GM21717 (cell line): ENCODE measurements around the gene VPS33A.
"Not testable (repeated sequence)": the region's sequence is repeated elsewhere in the genome, so short reads cannot be mapped to it uniquely, and the experiment has no call there.

Experiments
- ATAC-seq: cut with Tn5 transposase; IDR thresholded peaks from one replicate; pipeline ENCODE4 v1.9.1; 2021; ENCODE audit warnings: mild to moderate bottlenecking, moderate library complexity; ENCODE audit not compliant: unreplicated experiment

Gene VPS33A

DNA sequence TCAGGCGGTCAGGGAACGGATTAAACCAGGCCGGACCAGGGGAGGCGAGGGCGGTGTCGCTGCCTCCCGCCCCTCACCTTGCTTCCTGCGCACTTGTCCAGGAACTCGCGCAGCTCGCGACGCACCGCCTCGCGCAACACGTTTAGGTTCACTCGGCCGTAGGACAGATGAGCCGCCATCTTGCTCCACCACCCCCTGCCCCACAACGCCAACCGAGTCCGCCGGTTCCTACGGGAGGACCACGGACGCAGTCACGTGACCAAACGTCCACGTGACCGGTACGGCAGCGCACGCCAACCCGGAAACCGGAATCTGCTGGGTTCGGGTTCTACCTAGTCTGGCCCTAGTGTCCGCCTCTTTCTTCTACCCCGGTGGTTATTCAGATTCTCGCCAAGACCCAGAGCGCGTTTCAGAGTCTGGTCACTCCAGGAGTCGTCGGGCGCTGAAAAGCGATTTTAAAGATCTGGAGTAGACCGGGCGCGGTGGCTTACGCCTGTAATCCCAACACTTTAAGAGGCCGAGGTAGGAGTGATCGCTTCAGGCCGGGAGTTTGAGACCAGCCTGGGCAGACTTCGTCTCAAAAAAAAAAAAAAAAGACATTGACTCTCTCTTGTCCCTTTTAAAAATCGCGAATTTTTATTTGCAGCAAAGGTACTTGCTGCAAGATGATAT lies at the start of gene VPS33A:
TSS of gene VPS33A (minus strand) at position 265 of the 672 bp plus-strand sequence. CDS start at position 179, 86 bp downstream.
- peak; percentile 74 for ATAC-seq

GRCh38 chr12:122312926-122313325 lies 46.6 kb upstream of the VPS33A start:
- ATAC-seq: no peak

GRCh38 chr12:122311696-122312095 lies 45.4 kb upstream of the VPS33A start:
- ATAC-seq: no peak

DNA sequence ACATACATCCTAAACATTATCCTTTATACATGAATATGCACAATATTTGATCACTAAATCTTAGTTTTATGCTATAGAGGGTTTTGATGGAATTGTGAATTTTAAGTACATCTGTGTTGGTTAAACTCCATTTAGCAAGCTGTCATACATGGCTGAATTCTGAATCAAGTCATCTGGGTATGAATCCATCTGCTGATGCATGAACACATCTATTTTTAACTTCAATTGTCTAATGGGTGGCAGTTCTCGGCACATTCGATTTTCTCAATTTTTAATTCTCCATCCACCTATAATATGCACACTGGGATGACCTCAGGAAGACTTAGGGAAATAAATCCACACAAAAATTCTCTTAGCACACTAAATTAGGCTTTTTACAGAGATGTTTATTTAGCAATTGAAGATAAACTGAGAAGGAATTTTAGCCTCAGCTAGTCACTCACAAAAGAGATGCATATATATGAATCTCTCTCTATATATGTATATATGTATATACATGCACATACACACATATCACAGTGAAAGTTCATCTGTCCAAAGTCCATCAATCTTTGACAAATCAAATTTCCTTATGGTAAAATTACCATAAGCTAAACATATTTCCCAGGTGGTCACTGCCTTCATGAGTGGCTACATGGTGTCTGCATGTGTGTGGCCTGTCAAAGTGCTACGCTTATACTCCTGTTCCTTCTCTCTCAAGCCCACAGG lies 44.5 kb upstream of the VPS33A start:
- ATAC-seq: no peak

- no peak for ATAC-seq
Measured at GRCh38 chr12:122309564-122310121, 43.3 kb upstream of the VPS33A start.

- ATAC-seq: no peak
Measured at GRCh38 chr12:122308811-122309210, 42.5 kb upstream of the VPS33A start.

DNA sequence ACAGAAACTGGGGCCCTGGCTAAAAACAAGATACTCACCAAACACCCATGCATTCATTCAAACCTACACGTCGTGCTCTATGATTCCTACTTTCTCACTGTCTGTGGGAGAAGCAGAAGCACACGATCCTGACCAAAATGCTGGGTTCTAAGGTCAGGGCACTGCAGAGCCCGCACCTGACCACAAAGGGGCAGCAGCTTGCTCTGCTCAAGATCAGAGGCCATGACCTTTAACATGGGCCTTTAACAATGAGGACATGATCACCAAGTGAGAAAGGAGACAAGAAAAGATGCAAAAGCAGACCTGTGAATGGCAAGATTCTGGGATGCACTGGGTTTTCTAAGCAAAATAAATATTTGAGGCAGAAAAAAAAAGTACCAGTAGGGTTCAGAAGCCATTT lies 40.1 kb upstream of the VPS33A start:
- ATAC-seq: no peak

GRCh38 chr12:122304924-122305323 lies 38.6 kb upstream of the VPS33A start:
- no peak for ATAC-seq

- no peak for ATAC-seq
Measured at GRCh38 chr12:122303068-122303467, 36.8 kb upstream of the VPS33A start.

DNA sequence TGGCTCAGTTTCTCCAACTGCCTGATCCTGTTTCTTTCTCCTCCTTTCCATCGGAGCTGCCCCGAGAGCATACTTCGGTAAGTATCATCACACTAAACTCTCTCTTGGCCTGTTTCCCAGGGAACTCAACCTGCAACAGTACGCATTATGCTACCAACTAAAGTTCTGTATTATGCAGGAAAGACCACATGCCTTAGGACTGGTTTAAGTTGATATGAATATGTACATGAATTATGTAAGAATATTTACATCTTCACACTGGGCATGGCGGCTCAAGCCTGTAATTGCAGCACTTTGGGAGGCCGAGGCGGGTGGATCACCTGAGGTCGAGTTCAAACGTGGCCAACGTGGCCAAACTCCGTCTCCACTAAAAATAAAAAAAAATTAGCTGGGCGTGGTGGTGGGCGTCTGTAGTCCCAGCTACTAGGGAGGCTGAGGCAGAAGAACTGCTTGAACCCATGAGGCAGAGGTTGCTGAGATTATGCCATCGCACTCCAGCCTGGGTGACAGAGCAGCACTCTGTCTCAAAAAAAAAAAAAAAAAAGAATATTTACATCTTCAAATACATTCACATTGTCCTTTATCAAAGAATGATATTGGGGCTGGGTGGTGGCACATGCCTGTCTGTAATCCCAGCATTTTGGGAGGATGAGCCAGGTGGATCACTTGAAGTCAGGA lies 31.9 kb upstream of the VPS33A start:
- no peak for ATAC-seq

DNA sequence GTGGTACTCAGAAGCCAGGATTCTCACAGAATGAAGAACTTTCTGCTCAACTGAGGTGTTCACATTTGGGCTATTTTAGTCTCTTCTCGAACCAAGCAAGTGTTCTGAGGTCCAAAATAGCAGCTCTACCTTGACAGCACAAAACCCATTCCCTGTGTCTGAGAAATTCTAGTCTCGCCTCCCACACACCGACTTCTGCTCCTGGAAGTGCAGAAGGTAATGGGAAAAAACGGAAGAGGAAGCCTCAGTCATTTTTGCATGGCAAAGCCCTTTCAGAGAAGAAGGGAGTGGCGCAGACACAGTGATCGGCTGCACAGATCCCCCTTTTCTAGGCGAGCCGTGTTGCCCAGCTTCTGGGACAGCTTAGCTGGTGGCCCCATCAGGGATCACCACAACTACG lies 31.2 kb upstream of the VPS33A start:
- ATAC-seq: no peak

DNA sequence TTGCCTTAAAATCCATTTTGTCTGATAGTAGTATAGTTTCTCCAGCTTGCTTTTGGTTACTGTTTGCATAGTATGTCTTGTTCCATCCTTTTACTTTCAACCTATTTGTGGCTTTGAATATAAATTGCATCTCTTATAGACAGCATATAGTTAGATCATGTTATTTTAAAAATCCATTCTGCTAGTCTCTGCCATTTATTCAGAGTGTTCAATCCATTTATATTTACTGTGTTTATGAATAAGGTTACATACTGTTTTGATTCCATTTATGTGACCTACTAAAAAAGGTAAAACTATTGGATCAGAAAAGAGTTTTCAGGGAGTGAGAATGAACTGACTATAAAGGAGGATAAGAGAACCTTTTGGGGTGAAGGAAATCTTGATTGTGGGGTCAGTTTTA lies 29.6 kb upstream of the VPS33A start:
- ATAC-seq: no peak

- no peak for ATAC-seq
Measured at GRCh38 chr12:122293081-122293480, 26.8 kb upstream of the VPS33A start.

DNA sequence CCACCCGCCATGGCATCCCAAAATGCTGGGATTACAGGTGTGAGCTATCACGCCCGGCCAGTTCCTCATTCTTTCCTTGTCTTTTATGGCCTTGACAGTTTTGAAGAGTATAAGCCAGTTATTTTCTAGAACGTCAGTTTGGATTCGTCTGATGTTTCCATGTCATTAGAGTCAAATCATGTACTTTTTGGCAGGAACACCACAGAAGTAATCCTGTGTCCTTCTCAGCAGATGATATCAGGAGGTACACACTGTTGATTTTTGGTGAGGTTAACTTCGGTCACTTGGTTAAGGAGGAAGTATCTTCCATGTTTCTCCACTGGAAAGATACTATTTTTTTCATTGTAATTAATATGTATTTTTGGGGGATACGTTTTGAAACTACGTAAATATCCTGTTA lies 25.1 kb upstream of the VPS33A start:
- ATAC-seq: no peak

DNA sequence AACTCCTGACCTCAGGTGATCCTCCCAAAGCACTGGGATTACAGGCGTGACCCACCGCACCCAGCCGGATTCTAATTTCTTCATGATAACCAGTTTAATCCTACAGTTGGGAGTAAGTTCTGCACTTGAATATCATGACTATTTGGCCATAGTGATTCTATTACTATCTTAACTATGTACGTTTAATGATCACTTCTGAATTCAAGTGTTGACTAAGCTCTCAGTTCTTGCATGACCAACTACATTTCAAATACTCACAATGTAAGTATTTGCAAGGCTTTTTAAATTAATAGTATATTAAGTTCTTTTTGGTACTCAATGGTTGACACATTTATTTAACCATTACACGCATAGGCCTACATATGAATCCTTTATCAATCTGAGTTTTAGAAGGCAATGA lies 17.4 kb upstream of the VPS33A start:
- no peak for ATAC-seq

GRCh38 chr12:122282061-122282460 lies 15.8 kb upstream of the VPS33A start:
- ATAC-seq: no peak

- ATAC-seq: no peak
Measured at GRCh38 chr12:122276242-122276641, 9.9 kb upstream of the VPS33A start.

DNA sequence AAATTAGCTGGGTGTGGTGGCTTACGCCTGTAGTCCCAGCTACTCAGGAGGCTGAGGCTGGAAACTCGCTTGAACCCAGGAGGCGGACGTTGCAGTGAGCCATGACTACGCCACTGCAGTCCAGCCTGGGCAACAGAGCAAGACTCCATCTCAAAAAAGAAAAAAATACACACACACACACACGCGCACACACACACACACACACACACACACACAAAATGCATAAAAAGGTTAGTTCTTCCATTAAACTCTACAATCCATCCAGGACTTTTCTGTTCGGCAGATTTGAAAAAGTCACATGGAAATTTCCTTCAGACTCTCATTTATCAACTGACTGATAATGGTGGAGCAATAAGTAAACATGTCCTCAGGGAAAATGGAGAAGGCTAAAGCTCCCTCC lies 9.2 kb upstream of the VPS33A start:
- ATAC-seq: no peak

DNA sequence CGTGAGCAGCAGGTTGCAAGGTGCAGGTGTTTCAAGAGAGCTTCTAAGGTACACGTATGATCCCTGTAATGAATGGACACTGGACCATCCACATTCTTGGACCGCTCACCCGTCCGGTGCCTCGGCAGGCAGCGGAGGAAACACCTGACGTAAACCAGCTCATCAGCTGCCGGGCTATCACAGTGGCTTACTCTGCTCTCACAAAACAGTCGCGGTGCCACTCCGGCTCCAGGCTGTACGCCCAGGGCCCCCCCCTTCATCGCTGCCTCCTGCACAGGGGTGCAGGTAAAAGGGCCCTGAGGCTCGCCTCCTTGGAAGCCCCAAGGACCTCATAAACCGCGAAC lies 436 bp downstream of the VPS33A start:
- ATAC-seq: peak; percentile 26

DNA sequence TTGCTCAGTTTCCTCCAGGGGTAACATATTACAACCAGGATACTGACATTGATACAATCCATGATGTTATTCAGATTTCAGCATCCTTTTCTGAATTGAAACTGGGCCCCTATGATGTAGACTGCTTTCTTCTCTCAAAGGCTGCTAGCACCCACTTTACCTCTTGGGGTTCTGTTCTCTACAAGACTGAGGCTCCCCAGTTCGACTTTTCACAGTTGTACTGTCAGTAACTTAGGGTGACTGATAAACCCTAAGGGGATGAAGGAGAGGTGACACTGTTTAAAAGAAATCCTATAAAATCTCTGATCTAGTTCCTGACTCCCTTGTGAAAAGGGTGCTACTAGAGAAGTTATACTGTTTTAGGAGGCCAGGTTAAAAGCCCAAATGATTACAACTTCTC lies 818 bp downstream of the VPS33A start:
- peak; percentile 7 for ATAC-seq

DNA sequence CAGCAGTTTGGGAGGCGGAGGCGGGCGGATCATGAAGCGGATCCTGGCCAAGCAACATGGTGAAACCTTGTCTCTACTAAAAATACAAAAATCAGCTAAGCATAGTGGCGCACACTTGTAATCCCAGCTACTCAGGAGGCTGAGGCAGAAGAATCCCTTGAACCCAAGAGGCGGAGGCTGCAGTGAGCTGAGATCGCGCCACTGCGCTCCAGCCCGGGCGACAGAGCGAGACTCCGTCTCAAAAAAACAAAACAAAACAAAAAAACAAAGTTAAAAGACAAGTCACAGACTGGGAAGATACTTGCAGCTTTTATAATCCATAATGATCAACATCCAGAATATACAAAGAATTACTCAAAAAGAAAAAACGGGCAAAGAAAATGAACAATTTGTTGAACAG lies 5.6 kb downstream of the VPS33A start:
- not testable (repeated sequence) for ATAC-seq

DNA sequence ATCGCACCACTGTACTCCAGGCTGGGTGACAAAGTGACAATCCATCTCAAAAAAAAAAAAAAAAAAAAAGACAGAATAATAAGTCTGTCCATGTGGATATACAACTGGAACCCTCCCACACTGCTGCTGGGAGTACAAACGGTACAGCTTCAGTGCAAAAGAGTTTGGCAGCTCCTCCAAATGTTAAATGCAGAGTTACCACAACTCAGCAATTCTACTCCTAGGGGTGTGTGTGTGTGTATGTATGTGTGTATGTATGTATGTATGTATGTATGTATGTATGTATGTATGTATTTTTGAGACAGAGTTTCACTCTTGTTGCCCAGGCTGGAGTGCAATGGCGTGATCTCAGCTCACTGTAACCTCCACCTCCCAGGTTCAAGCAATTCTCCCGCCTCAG lies 7.4 kb downstream of the VPS33A start:
- not testable (repeated sequence) for ATAC-seq
